Cardiac septum (tissue), 1 donor: Measurements from ENCODE around the gene TRPM3. TPM values are rescaled to one million over a fixed set of nuclear protein-coding genes. Genes with fewer than 3 reads are reported as not detected.

Source experiments
- DNase-seq: peaks from one replicate; pipeline ENCODE4 v3.0.0-alpha.2; 2020; ENCODE audit warnings: low spot score
- intact Hi-C: fragments of 100-400 bp; cut with DNase I; formaldehyde crosslinking; loops from one replicate; pipeline ENCODE4 v1.14.0; 2022
- total RNA-seq: library from RNA; stranded (reverse); fragmentation: NEBNext Ultra II Directional; extraction: Animal tissue kit (Norgen Biotek cat#: 25700); gene quantifications from one replicate; pipeline ENCODE4 v1.2.1, GENCODE V29; 2021
- donor health status: DM: no; HTN: no; CAD: no.

Gene TRPM3
- total RNA-seq, 1 donor from 2014 or later, result 0.51 TPM

DNA sequence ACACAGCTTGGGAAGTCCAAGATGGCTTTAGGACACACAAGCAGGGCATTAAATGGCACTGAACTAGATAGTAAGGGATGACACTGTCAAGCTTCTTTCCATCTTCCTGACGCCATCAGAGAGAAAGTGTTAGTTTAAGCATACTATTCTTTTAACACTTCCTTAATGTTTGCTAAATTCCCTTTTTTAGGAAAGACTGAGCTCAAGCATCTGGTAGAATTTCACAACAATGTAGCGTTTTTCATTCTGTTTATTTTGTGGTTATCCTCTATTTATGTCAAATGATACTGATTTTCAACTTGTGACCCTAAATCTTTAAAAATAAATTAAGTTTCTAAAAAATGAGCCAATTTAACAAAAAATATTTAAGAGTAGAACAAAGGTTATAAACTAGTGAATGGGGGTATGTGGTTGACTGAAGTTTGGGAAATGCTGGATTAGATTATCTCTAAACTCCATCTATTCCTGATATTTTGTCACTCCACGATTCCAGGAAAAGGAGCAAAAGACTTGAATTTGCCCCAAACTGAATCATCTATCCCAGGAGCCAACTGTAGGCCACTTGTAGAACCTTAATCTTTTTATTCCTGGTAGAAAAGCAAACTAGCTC is 559.5 kb downstream of the TRPM3 start:
- intact Hi-C loops, result no loop called here
- DNase-seq, result no peak

DNA sequence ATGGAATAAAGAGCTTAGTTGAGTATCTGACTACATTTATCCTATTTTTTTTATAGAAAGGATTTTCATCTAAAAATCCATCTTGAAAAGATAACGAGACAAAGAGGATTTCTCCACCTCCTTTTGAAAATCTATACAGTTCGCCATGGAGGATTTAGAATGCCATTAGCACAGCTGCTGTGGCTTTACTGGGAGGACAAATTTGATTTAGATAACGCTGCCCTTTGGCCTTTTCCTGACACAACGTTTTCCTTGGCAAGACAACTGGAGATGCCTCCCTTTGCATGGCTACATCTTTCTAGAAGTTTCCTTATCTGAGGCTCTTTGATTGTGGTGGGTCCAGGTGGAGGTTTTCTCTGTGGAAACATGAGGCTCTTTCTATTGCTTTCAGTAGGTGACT is 560.3 kb downstream of the TRPM3 start:
- intact Hi-C loops, result no loop called here
- DNase-seq, result no peak

DNA sequence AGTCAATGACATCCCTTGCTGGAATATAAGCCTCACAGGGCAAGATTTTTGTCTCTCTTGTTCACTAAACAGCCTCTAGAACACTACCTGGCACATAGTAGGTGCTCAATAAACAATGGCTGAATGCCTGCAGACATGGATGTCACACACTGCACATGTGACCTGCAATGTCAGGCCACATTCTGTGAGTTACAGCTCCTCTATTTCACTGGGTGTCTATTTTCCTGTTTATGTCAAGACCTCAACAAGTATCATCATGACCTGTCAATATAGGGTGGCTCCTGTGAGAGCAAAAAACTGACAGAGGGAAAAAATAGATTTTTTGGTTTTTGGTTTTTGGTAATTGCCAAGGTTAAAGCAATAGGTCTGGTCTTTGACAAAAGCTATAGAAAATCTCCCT is 562.3 kb downstream of the TRPM3 start:
- intact Hi-C loops, result no loop called here
- no peak for DNase-seq

DNA sequence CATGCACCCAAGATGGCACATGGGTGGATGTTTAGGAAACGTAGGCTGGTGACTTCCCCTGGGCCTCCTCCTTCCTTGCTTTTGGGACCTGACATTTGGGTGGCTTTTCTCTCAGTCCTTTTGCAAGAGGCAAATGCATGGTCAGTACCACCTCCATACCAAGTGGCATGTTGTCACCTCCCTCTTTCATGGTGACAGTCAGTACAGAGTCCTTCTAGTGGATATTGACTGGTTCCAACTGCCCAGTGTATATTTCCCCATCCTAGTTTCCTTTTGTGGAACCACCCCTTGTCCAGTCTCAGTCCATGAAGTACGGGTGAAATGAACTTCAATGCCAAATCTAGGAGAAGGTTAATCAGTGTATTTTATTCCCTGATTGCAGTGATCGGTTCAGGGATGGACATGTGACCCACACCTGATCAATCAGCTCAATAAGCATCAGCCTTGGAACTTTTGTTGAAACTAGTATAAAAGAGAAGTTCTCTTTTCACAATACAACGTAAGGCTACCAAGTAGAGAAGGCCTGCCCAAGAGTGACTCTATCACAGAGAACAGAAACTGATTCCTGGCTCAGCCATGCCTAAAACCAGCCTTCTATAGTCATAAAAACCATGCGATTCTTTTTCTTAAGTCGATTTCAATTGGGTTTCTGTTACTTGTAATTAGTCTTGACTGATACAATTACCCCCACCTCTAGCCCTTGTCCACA is 563.6 kb downstream of the TRPM3 start:
- no peak for DNase-seq
- intact Hi-C loops, result no loop called here

DNA sequence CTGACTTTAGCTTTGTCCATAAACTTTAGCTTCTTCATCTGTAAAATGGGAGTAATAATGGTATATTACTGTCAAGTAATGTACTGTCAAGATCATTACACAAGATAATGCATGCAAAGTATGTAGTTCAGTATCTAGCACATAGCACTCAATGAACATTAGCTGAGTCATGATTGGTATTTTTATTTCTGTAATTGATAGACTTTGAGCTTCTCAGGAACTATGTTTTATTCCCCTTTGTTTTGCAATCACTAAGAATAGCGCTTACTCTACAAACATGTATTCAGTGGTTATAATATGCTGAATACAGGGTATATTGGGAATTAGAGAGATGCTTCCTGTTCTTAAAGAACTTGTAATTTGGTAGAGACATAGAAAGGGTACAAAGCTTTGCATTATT is 564.6 kb downstream of the TRPM3 start:
- intact Hi-C loops, result no loop called here
- no peak for DNase-seq

DNA sequence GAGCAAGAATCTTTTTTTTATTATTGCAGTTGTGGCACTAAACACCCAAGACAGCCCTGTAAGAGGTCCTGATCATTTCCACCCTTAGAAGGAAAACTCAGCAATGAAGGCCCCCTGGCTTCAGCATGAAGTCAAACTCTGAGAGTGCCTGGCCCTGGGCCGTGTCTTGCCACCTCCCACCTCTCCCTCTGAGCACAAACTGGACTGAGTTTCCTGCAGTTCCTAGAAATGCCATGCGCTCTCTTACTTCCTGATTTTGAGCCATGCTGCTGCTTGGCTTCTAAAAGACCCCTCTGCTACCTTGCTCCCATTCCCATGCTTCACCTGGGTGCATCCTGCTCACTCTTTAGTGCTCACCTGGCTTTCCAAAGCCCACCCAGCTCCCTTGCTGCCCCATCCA is 566.5 kb downstream of the TRPM3 start:
- DNase-seq, result no peak
- intact Hi-C loops, result loop anchor here (5.0 kb wide), 1 partner anchor 38 kb away; no protein-coding TSS in a partner anchor

DNA sequence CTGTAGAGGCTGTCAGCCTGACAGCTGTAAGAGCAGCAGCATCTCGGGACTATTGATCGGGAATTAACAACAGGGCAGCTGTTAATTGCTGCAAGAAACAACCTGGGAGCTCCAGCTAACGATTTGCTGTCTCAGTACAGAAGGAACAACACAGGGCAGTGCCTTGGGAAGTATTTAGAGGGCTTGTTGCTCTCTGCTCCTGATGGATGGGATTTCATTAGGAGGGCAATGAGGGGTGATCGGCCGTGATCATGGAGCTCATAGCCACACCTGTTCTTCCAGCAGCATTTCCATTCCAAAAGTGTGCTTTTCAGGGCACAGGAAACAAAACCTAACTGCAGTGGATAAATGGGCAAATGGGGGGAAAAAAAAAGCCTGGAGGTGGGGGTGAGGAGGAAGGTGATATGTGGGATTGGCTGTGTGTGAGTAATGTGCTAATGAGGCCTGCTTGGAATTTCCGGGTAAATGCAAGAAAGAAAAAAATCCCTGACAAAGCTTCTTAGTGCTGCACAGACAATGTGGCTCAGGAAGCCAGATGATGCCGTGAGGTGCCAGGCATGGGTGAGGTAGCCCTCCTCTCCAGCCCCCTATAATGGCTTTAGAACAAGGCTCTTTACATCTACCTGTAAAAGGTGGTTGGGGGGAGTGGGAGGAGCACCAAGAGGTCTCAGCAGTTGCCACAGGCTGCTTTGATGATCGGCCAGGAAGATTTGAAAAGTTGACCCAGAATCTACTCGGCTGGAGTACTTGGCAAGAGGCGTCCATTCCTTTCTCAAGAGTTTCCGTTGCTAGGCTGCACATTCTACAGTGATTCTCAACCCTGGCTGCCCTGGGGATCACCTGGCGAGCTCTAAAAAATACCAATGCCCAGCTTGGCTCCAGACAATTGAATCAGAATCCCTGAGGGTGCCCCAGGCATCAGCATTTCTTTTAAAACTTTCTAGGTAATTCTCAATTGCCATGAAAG is 567.4 kb downstream of the TRPM3 start:
- intact Hi-C loops, result loop anchor here (5.0 kb wide), 1 partner anchor 37 kb away; no protein-coding TSS in a partner anchor
- no peak for DNase-seq

DNA sequence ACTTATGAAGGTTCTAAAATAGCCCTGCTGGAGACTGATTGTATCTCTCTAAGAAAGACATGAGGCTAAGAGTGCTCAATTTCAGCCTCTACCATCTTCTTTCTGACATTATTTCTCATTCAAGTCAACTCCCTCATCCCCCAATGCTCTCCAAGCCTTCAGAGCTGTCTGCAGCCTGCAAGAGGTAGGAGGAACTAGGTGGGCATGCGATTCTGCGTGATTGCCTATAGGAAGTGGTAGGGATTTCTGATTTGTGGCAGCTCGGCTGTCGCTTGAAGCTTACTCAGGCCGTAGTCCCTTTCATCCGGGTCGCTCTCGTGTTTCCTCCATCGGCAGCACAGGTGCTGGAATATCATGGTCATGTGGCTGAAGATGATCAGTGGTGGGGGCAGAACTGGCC is 568.9 kb downstream of the TRPM3 start:
- intact Hi-C loops, result loop anchor here (5.0 kb wide), 1 partner anchor 35 kb away; no protein-coding TSS in a partner anchor
- DNase-seq, result no peak

DNA sequence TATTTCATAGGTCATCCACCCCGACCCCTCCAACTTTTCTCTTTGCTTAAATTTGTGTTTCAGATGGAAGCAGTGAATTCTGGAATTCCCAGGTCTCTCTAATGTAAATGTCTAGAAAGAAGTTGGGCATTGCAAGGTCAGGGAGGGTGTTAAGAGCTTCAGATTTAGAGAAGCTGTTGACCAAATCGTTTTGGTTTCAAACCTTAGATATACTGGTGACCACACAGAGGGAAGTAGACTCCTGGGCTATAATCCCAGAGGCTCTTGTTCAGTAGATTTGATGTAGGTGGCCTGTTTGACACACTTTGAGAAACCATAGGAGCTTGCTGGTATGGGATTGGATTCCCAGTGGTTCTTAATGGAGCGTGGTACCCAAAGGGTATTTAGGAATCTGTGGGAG is 569.6 kb downstream of the TRPM3 start:
- intact Hi-C loops, result loop anchor here (5.0 kb wide), 1 partner anchor 34 kb away; no protein-coding TSS in a partner anchor
- DNase-seq, result no peak

DNA sequence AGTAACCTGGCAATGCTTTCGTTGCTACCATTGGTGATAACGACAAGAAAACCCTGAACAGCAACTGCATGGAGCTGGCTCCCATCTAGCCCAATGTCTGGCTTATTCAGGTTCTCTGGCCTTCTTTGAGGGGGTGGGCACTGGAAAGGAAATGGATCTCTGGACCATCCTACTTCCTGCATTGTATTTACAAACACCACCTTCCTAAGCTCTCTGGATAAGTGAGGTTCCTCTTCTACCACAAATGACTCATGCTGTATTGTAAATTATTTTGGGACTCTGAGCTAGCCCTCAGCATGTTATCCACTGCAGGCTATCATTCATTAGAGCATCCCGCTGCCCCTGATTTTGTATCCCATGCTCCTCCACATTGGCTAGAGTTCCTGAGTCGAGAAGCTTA is 570.0 kb downstream of the TRPM3 start:
- DNase-seq, result no peak
- intact Hi-C loops, result loop anchor here (5.0 kb wide), 1 partner anchor 34 kb away; no protein-coding TSS in a partner anchor

DNA sequence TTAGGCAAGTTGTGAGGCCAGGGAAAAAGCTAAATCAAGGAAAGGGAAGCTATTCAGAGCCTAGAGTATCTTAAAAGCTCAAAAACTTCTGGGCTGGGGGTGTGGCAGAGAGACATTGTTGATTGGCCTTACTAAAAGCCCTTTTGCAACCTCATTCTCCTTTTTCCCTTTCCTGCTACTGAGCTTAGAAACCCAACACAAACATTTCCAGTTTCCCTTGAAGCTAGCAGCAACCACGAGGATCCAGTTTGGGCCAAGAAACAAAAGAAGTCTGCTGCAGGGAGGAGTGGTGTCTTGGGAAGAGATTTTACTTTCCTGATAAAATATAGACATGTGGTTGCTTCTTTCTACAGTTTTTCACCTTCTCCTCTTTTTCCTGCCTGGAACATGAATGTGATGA is 571.5 kb downstream of the TRPM3 start:
- no peak for DNase-seq
- intact Hi-C loops, result loop anchor here (5.0 kb wide), 1 partner anchor 33 kb away; no protein-coding TSS in a partner anchor

DNA sequence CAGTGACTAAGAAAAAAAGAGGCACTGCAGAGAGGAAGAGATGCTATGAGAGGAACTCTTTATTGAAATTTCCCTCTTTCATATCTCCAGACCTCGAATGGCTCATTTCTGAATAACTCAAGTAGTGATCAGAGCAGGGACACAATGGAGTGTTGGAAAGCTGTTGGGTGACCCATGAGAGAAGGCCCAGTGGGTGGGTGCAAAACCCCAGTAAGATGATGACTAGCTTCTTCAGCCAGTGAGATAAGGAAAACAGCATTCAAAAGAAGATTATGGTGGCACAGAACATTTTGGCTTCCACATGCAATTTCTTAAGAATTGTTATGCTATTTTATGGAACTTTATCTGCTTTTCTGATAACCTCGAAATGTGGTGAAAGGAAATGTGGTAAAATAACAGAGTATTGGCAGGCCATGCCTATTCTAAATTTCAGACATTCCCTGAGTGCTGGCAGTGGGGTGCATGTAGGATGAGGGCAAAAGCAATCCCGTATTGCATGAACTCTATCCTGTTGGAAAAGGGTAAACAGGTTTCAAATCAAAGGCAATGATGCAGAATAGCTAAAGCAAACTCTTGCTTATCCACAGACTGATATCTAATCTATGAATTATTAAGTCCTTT is 579.0 kb downstream of the TRPM3 start:
- DNase-seq, result no peak
- intact Hi-C loops, result no loop called here

DNA sequence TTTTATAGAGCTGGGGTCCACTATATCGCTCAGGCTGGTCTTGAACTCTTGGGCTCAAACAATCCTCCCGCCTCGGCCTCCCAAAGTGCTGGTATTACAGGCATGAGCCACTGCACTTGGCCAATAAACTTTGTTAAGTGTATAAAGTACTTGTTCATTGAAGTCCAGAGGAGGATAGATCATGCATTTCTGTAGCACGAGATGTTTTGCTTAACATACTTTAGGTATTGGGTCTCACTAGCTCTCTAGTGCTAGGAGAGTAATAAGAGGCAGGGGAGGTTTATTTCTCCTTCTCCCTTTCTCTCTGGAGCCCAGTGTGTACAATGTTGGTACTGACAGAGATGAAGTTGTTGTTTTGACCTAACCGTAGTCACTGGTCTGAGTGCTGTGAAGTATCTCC is 581.4 kb downstream of the TRPM3 start:
- intact Hi-C loops, result no loop called here
- no peak for DNase-seq

DNA sequence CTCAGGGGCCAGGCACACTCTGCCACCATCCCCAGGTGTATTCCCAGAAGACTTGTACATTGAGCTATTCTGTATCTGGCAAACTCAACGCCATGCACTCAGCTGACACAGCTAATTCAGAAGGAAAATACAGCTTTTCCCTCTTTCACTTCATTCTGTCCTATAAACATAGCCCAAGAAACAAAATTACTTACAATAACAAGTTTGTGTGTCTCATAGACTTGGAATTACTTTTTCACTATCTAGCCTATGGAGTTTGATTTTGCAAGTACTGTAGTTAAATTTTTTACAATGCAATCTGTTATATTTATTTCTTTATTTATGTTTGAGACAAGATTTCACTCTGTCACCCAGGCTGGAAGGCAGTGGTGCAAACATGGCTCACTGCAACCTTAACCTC is 581.9 kb downstream of the TRPM3 start:
- no peak for DNase-seq
- intact Hi-C loops, result no loop called here

DNA sequence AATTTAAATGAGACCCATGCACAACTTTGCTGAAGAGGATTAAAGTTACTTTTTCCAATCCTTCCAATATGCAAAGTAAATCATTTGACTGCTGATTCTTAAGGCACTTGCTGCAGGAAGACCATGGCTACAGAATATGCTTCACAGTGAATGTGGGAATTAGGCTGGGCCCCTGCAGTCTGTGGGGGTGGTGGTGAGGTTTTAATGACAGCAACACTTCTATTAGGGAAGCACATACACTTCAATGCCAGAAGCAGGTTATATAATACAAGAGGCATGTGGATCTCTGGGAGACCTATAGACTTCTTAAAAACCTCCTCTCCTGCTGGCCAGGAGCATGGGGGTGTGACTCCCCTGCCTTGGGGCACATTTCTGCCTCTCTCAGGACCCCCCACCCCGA is 582.4 kb downstream of the TRPM3 start:
- DNase-seq, result no peak
- intact Hi-C loops, result no loop called here

DNA sequence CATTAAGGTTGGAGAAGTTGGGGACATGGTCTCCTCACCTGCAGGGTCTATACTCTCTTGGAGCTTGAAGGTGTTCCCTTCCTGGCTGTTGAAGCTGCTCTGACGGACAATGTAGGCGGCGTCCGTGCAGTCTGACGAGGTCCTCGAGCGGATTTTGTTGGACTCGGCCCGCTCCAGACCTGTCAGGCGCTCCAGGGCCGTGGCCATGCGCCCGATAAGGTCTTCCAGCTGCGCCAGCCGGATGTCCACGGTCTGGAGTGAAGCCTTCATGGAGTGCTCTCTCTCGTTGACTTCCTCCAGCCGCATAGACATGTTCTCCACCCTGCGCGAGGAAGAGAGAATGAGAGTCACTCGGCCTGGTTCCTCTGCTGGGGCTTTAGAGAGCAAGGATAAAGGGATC is 584.3 kb downstream of the TRPM3 start:
- intact Hi-C loops, result no loop called here
- DNase-seq, result no peak

DNA sequence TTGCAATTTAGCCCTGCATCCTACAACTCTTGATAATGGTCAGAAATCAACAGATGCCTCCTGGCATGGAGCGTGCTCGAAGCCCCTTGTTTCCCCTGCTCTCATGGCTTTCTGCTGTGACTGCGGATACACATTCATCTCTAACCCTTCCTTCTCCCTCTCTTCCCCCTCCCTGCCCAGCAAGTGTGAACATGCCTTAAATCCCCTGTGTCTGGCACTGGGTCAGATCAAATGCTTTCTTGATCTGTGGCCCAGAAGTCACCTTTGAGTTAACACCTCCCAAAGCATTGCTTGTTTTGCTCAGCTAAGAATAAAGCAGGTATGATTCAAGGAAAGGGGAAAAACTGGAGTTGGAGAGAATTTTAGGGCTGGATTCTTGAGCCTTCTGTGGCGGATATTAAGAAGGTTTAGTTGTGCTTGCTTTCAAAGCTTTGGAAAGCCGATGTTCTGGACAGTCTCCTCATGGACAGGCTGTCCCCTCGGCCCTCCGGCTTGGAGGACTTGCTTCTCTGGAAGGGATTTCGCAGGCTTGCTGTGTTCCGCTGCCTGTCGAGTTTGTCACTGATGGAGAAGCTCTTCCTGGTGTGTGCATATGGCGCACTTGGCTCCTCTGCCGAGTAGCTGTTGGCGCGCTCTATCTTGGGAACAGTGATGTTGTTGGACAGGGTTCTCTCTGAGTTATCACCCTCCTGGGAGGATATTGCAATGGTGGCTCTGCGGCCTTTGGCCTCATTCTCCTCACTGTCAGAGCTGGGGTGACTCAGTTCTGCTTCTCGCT is 585.7 kb downstream of the TRPM3 start:
- DNase-seq, result no peak
- intact Hi-C loops, result no loop called here

DNA sequence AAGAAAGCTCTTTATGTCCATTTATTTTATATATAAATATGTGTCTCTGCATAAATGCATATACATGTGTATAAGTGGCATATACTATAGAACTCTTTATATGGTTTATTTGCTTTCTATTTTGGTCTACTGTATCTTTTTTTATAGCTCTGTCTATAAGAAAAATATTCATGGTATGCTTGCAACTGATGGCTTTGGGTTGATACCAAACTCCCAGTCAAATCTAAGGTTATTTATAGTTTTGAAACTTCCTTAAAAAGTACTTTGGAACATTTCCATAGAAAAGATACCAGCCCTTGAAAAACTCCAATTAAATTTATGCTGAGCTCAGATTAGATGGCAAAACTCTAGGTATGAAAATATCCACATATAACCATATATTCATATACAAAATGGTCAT is 587.0 kb downstream of the TRPM3 start:
- no peak for DNase-seq
- intact Hi-C loops, result no loop called here

DNA sequence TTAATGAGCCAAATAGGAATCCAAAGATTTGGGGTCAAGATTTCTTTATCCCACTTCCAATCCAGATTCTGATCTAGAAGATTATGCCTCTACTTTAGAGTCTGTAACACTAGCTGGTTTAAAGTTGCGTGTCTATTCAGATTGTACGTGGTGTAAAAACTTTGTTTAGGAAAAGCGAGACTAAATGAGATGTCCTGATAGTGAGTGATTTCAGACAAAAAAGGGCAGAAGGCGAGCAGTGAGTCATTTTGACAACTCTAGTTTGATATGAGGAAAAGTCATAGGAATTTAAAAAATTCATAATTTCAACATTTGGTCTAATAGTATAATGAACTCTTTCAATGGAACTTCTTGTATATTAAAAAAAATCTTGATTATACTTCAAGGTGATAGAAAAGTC is 587.4 kb downstream of the TRPM3 start:
- no peak for DNase-seq
- intact Hi-C loops, result no loop called here
